Esophagus muscularis mucosa (tissue), 4 donors: ENCODE measurements around the gene AHRR. TPM values are rescaled to one million over a fixed set of nuclear protein-coding genes. Genes with fewer than 3 reads are reported as not detected.

Source experiments
- DNase-seq: peaks from one replicate; pipeline ENCODE4 v3.0.0-alpha.2; 2017; ENCODE audit errors: extremely low spot score
- H3K27ac ChIP-seq, 4 donors: fragments of 200-600 bp; sonication (generic); replicated peaks in 1 of 4; 1 replicate in 3 of 4; 2 replicates in 1 of 4; pipeline ENCODE4 v1.5.1; 2016 to 2019; ENCODE audit warnings: mild to moderate bottlenecking in 1 of 4
- H3K27me3 ChIP-seq, 4 donors: fragments of 200-600 bp; sonication (generic); one replicate each; pipeline versions ENCODE4 v1.5.1 to v1.6.0; 2016 to 2019
- H3K36me3 ChIP-seq, 4 donors: fragments of 200-600 bp; sonication (generic); one replicate each; pipeline ENCODE4 v1.5.1; 2016 to 2019
- H3K4me1 ChIP-seq, 4 donors: fragments of 200-600 bp; sonication (generic); one replicate each; pipeline ENCODE4 v1.5.1; 2016 to 2019
- H3K4me3 ChIP-seq, 4 donors: fragments of 200-600 bp; sonication (generic); 1 replicate in 2 of 4; 2 replicates in 2 of 4; pipeline ENCODE4 v1.5.1; 2016 to 2019; ENCODE audit warnings: mild to moderate bottlenecking in 4 of 4, moderate library complexity in 1 of 4
- H3K9me3 ChIP-seq, 4 donors: fragments of 200-600 bp; sonication (generic); 1 replicate in 3 of 4; 2 replicates in 1 of 4; pipeline ENCODE4 v1.5.1; 2016 to 2019
- EP300 ChIP-seq: sonication (generic); formaldehyde crosslinking; IDR thresholded peaks from one replicate; pipeline ENCODE4 v1.6.1; 2017; ENCODE audit warnings: antibody characterized with exemption
- POLR2A ChIP-seq: fragments of 450-650 bp; IDR thresholded peaks from one replicate; pipeline ENCODE4 v1.6.1; 2017; ENCODE audit warnings: antibody characterized with exemption, moderate library complexity, mild to moderate bottlenecking, low read depth
- POLR2AphosphoS5 ChIP-seq, 2 donors: sonication (generic); formaldehyde crosslinking; IDR thresholded peaks; one replicate each; pipeline ENCODE4 v1.6.1; 2017; ENCODE audit warnings: antibody characterized with exemption in 2 of 2
- WGBS: methylation state at CpG from one replicate; pipeline ENCODE4 v1.1.5; 2018; 5-methylcytosine and 5-hydroxymethylcytosine counted together
- intact Hi-C: fragments of 100-400 bp; cut with DNase I; formaldehyde crosslinking; loops from one replicate; pipeline ENCODE4 v1.15.1; 2023
- total RNA-seq, 4 donors: library from RNA; depleted of rRNA; stranded (reverse); fragments of >200 nt; gene quantifications; one replicate each; pipeline versions ENCODE4 v1.1.0 to v1.2.1, GENCODE V29; 2016
- TF ChIP-seq, protein P1 (sequence below), 3 experiments: fragments of 200-600 bp in 2 of 3; fragments of 450-650 bp in 1 of 3; sonication (generic) in 2 of 3; IDR thresholded peaks; one replicate each; pipeline ENCODE4 v1.5.1; 2017 to 2019; ENCODE audit warnings: antibody characterized with exemption in 3 of 3, mild to moderate bottlenecking in 2 of 3, moderate library complexity in 1 of 3

The AHRR gene
- total RNA-seq, 4 donors from 2014 or later: 0.33 to 5.5 (median 0.86) TPM

- Histone ChIP-seq H3K9me3 (no peaks in the 10 kb centered on the region), H3K4me1 (peaks cover 0 to 18% (median 0%) of the 10 kb centered on the region in 4 donors), H3K4me3 (no peak overlapping the region), H3K27me3 (peaks cover 0 to 4% (median 0%) of the 10 kb centered on the region in 4 donors), H3K27ac (no peak overlapping the region), H3K36me3 (no peaks in the 10 kb centered on the region)
- intact Hi-C loops: no loop called here
- 81% methylated on average over 14 of the region's 18 CpGs for WGBS
- peak; percentile 92 for DNase-seq
- TF ChIP-seq EP300 (no peak), POLR2A (no peak)
These were observed 96.9 kb downstream of the AHRR start for GRCh38 chr5:418162-419121.

DNA sequence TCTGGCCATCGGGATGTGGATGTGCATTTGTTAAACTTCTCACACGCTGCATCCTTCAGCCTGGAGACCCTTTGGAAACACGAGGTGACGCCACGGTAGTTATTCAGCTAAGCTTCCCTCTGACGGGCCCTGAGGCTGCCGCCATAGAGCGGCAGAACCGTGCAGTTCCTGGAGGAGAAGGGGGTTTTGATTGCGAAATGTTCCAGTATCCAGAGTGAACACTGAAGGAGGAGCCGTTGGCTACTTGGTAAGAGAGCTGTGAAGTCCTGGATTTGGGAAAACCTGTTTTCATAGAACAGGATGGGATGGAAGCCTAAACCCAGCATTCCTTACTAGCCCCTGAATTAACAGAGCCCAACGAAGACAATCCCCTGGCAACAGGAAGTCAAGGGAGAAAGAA lies 98.5 kb downstream of the AHRR start:
- Histone ChIP-seq H3K27me3 (peaks cover 0 to 5% (median 0%) of the 10 kb centered on the region in 4 donors), H3K4me1 (peaks cover 0 to 13% (median 0%) of the 10 kb centered on the region in 4 donors), H3K36me3 (no peaks in the 10 kb centered on the region), H3K9me3 (no peaks in the 10 kb centered on the region), H3K4me3 (no peak overlapping the region), H3K27ac (no peak overlapping the region)
- intact Hi-C loops: no loop called here
- 85% methylated on average over 12 of the region's 12 CpGs for WGBS
- DNase-seq: no peak
- TF ChIP-seq EP300: no peak

- H3K27me3 ChIP-seq: peaks cover 0 to 6% (median 0%) of the 10 kb centered on the region in 4 donors
- H3K36me3 ChIP-seq: no peaks in the 10 kb centered on the region
- no peak overlapping the region for H3K27ac ChIP-seq
- H3K4me1 ChIP-seq: peaks cover 0 to 7% (median 0%) of the 10 kb centered on the region in 4 donors
- intact Hi-C loops: no loop called here
- H3K9me3 ChIP-seq: no peaks in the 10 kb centered on the region
- WGBS: 93% methylated on average over 45 of the region's 52 CpGs
- TF ChIP-seq POLR2AphosphoS5 (IDR thresholded peaks at IDR 0.05): no peak
- no peak for TF ChIP-seq POLR2A
- no peak for TF ChIP-seq EP300
- TF ChIP-seq, protein P1, sequence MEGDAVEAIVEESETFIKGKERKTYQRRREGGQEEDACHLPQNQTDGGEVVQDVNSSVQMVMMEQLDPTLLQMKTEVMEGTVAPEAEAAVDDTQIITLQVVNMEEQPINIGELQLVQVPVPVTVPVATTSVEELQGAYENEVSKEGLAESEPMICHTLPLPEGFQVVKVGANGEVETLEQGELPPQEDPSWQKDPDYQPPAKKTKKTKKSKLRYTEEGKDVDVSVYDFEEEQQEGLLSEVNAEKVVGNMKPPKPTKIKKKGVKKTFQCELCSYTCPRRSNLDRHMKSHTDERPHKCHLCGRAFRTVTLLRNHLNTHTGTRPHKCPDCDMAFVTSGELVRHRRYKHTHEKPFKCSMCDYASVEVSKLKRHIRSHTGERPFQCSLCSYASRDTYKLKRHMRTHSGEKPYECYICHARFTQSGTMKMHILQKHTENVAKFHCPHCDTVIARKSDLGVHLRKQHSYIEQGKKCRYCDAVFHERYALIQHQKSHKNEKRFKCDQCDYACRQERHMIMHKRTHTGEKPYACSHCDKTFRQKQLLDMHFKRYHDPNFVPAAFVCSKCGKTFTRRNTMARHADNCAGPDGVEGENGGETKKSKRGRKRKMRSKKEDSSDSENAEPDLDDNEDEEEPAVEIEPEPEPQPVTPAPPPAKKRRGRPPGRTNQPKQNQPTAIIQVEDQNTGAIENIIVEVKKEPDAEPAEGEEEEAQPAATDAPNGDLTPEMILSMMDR (IDR thresholded peaks at IDR 0.05): no peak
- H3K4me3 ChIP-seq: no peak overlapping the region
- no peak for DNase-seq
These were observed 99.2 kb downstream of the AHRR start for GRCh38 chr5:420632-421286.

- H3K27me3 ChIP-seq: peaks cover 0 to 6% (median 0%) of the 10 kb centered on the region in 4 donors
- TF ChIP-seq, protein P1 (IDR thresholded peaks at IDR 0.05): no peak
- TF ChIP-seq POLR2A (no peak), EP300 (no peak), POLR2AphosphoS5 (IDR thresholded peaks at IDR 0.05) (no peak)
- no peak overlapping the region for H3K4me3 ChIP-seq
- peaks cover 0 to under 1% (median 0%) of the 10 kb centered on the region in 4 donors for H3K4me1 ChIP-seq
- intact Hi-C loops: no loop called here
- DNase-seq: no peak
- H3K27ac ChIP-seq: no peak overlapping the region
- no peaks in the 10 kb centered on the region for H3K36me3 ChIP-seq
- no peaks in the 10 kb centered on the region for H3K9me3 ChIP-seq
- WGBS: 75% methylated on average over 14 of the region's 34 CpGs
These were observed 99.9 kb downstream of the AHRR start for GRCh38 chr5:421287-421880.

DNA sequence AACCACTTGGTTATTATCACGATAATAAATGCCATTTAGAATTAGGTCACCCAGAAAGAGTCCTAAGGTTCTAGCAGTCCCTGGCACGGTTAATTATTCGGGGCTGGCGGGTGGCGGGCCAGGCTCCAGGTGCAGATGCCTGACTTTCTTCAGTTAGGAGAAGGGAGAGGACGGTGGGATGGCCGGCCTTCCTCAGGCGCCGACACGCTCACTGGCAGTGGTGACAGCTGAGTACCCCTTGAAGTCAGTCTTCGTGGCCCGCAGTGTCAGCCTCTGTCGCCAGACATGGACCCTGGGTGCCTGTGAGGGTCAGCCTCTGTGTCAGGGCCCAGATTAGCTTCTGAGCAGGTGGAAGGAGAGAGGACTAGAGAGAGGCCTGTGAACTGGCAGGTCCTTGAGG lies 100.4 kb downstream of the AHRR start:
- DNase-seq: no peak
- Histone ChIP-seq H3K9me3 (no peaks in the 10 kb centered on the region), H3K27me3 (peaks cover 0 to 6% (median 0%) of the 10 kb centered on the region in 4 donors), H3K4me3 (no peak overlapping the region), H3K27ac (no peak overlapping the region), H3K4me1 (no peaks in the 10 kb centered on the region), H3K36me3 (no peaks in the 10 kb centered on the region)
- TF ChIP-seq, protein P1 (IDR thresholded peaks at IDR 0.05): no peak
- TF ChIP-seq POLR2A (no peak), EP300 (no peak), POLR2AphosphoS5 (IDR thresholded peaks at IDR 0.05) (no peak)
- intact Hi-C loops: no loop called here
- 88% methylated on average over 13 of the region's 13 CpGs for WGBS
